Measurements from ENCODE around the gene PLTP.
"Not testable (repeated sequence)": the region's sequence is repeated elsewhere in the genome, so short reads cannot be mapped to it uniquely, and the experiment has no call there.

DNA sequence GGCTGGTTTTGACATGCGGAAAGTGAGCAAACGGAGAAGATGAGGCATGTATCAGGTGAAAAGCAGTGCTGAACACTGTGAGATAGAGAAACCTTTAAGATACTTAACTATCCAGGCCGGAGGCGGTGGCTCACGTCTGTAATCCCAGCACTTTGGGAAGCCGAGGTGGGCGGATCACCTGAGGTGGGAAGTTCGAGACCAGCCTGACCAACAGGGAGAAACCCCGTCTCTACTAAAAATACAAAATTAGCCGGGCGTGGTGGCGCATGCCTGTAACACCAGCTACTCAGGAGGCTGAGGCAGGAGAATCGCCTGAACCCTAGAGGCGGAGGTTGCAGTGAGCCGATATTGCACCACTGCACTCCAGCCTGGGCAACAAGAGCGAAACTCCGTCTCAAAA, 19.7 kb upstream of the PLTP start:
- not testable (repeated sequence) for TF ChIP-seq EZH2phosphoT487 (IDR thresholded peaks at IDR 0.05; ENCODE audit: insufficient read depth, low read depth); EZH2 (IDR thresholded peaks at IDR 0.05; ENCODE audit: insufficient read depth, poor library complexity, severe bottlenecking)

Data from GM23248 (cell line).